C4-2B (cell line): ENCODE data around the gene TFF2.

ENCODE experiments used
- H3K27ac ChIP-seq: fragments of 450-650 bp; 2 replicates; pipeline ENCODE4 v1.5.1; 2017
- CTCF ChIP-seq: fragments of 450-650 bp; conservative IDR thresholded peaks from 2 replicates; pipeline ENCODE4 v1.5.1; 2017; ENCODE audit warnings: mild to moderate bottlenecking
- ZFX ChIP-seq: fragments of 450-650 bp; IDR thresholded peaks from 2 replicates; pipeline ENCODE4 v1.6.1; 2017

Gene TFF2

GRCh38 chr21:42302794-42303193 is 48.0 kb downstream of the TFF2 start:
- TF ChIP-seq CTCF (no peak), ZFX (no peak)
- H3K27ac ChIP-seq = no peak overlapping the region

GRCh38 chr21:42302076-42302650 is 48.6 kb downstream of the TFF2 start:
- H3K27ac ChIP-seq = no peak overlapping the region
- TF ChIP-seq CTCF = no peak
- no peak for TF ChIP-seq ZFX

GRCh38 chr21:42301371-42302075 is 49.3 kb downstream of the TFF2 start:
- TF ChIP-seq ZFX = no peak
- no peak for TF ChIP-seq CTCF
- H3K27ac ChIP-seq = no peak overlapping the region

- no peak for TF ChIP-seq ZFX
- TF ChIP-seq CTCF = no peak
- H3K27ac ChIP-seq = no peak overlapping the region
Observed at GRCh38 chr21:42300956-42301355, 49.8 kb downstream of the TFF2 start.

- TF ChIP-seq ZFX = no peak
- no peak for TF ChIP-seq CTCF
- H3K27ac ChIP-seq = no peak overlapping the region
Observed at GRCh38 chr21:42300045-42300583, 50.7 kb downstream of the TFF2 start.

GRCh38 chr21:42299324-42300044 is 51.3 kb downstream of the TFF2 start:
- TF ChIP-seq CTCF = no peak
- TF ChIP-seq ZFX = no peak
- H3K27ac ChIP-seq = no peak overlapping the region

GRCh38 chr21:42298657-42299056 is 52.1 kb downstream of the TFF2 start:
- no peak for TF ChIP-seq CTCF
- no peak for TF ChIP-seq ZFX

More at GRCh38 chr21:42298657-42299056, 52.1 kb downstream of the TFF2 start:
- H3K27ac ChIP-seq = no peak overlapping the region
